ENCODE data around the gene AKR1B15.
"Not testable (repeated sequence)": the region's sequence is repeated elsewhere in the genome, so short reads cannot be mapped to it uniquely, and the experiment has no call there.

AKR1B15 gene

GRCh38 chr7:134515569-134516468 is 33.1 kb upstream of the AKR1B15 start:
- TF ChIP-seq CTCF (IDR thresholded peaks at IDR 0.05; ENCODE audit: insufficient read depth, low read depth, low read length, missing control alignments): no peak
- DNase-seq (ENCODE audit: low read depth): peak; percentile 92
- no peak overlapping the region for H3K4me3 ChIP-seq (ENCODE audit: low read length)

GRCh38 chr7:134520130-134520529 is 28.8 kb upstream of the AKR1B15 start:
- TF ChIP-seq CTCF (IDR thresholded peaks at IDR 0.05; ENCODE audit: insufficient read depth, low read depth, low read length, missing control alignments): peak; percentile 3
- DNase-seq (ENCODE audit: low read depth): peak; percentile 23

GRCh38 chr7:134522601-134523000 is 26.3 kb upstream of the AKR1B15 start:
- no peak overlapping the region for H3K4me3 ChIP-seq (ENCODE audit: low read length)
- no peak for DNase-seq (ENCODE audit: low read depth)
- TF ChIP-seq CTCF (IDR thresholded peaks at IDR 0.05; ENCODE audit: insufficient read depth, low read depth, low read length, missing control alignments): no peak

More at GRCh38 chr7:134520130-134520529, 28.8 kb upstream of the AKR1B15 start:
- H3K4me3 ChIP-seq (ENCODE audit: low read length): no peak overlapping the region

GRCh38 chr7:134525449-134525848 is 23.5 kb upstream of the AKR1B15 start:
- DNase-seq (ENCODE audit: low read depth); H3K4me3 ChIP-seq (ENCODE audit: low read length): not testable (repeated sequence)

GRCh38 chr7:134526552-134527248 is 22.2 kb upstream of the AKR1B15 start:
- DNase-seq (ENCODE audit: low read depth): peak; percentile 98

GRCh38 chr7:134527979-134528371 is 20.9 kb upstream of the AKR1B15 start:
- peak; percentile 64 for DNase-seq (ENCODE audit: low read depth)
- no peak for TF ChIP-seq CTCF (IDR thresholded peaks at IDR 0.05; ENCODE audit: insufficient read depth, low read depth, low read length, missing control alignments)
- H3K4me3 ChIP-seq (ENCODE audit: low read length): peak overlapping the region; percentile 31

More at GRCh38 chr7:134526552-134527248, 22.2 kb upstream of the AKR1B15 start:
- not testable (repeated sequence) for H3K4me3 ChIP-seq (ENCODE audit: low read length)

GRCh38 chr7:134528749-134529148 is 20.2 kb upstream of the AKR1B15 start:
- peak overlapping the region; percentile 31 for H3K4me3 ChIP-seq (ENCODE audit: low read length)
- TF ChIP-seq CTCF (IDR thresholded peaks at IDR 0.05; ENCODE audit: insufficient read depth, low read depth, low read length, missing control alignments): no peak
- no peak for DNase-seq (ENCODE audit: low read depth)
